Measurements from ENCODE around the gene BBS9. TPM values are rescaled to one million over a fixed set of nuclear protein-coding genes. Genes with fewer than 3 reads are reported as not detected.

BBS9 gene
- total RNA-seq, 1 experiment from 2014 or later: 4.7 TPM

DNA sequence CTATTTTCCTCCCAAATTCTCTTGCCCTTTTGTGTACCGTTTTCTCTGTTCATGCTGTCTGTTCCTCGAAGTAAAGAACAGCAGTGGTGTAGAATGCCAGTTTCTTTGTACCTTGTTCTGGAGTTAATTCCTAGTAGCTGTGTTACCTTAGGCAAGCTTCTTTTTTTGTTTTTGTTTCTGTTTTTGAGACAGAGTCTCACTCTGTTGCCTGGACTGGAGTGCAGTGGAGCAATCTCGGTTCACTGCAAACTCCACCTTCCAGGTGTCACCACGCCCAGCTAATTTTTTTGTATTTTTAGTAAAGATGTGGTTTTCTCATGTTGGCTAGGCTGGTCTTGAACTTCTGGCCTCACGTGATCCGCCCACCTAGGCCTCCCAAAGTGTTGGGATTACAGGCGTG is 221.2 kb downstream of the BBS9 start:
- Mint-ChIP-seq H3K27me3 (ENCODE audit: insufficient read depth, unreplicated experiment) (peaks cover 2% of the 10 kb centered on the region), H3K4me3 (ENCODE audit: unreplicated experiment) (no peak overlapping the region), H3K36me3 (ENCODE audit: insufficient read depth, unreplicated experiment) (no peaks in the 10 kb centered on the region), H3K4me1 (ENCODE audit: low read depth, unreplicated experiment) (no peaks in the 10 kb centered on the region), H3K27ac (ENCODE audit: unreplicated experiment) (no peak overlapping the region), H3K9me3 (ENCODE audit: unreplicated experiment) (no peaks in the 10 kb centered on the region)
- POLR2A ChIA-PET: no interaction called here
- H3K36me3 ChIP-seq (ENCODE audit: control insufficient read depth, insufficient read depth, low read length): no peaks in the 10 kb centered on the region
- no peaks in the 10 kb centered on the region for H3K9me3 ChIP-seq
- H3K27me3 ChIP-seq (replicated peaks; ENCODE audit: control insufficient read depth, insufficient read depth, low read length): no peaks in the 10 kb centered on the region
- TF ChIP-seq, protein P1, sequence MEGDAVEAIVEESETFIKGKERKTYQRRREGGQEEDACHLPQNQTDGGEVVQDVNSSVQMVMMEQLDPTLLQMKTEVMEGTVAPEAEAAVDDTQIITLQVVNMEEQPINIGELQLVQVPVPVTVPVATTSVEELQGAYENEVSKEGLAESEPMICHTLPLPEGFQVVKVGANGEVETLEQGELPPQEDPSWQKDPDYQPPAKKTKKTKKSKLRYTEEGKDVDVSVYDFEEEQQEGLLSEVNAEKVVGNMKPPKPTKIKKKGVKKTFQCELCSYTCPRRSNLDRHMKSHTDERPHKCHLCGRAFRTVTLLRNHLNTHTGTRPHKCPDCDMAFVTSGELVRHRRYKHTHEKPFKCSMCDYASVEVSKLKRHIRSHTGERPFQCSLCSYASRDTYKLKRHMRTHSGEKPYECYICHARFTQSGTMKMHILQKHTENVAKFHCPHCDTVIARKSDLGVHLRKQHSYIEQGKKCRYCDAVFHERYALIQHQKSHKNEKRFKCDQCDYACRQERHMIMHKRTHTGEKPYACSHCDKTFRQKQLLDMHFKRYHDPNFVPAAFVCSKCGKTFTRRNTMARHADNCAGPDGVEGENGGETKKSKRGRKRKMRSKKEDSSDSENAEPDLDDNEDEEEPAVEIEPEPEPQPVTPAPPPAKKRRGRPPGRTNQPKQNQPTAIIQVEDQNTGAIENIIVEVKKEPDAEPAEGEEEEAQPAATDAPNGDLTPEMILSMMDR (IDR thresholded peaks at IDR 0.05; ENCODE audit: insufficient read depth in 1 of 2, low read depth in 1 of 2, low read length in 1 of 2, severe bottlenecking in 1 of 2, unreplicated experiment in 1 of 2): no peak
- H3K4me1 ChIP-seq: no peaks in the 10 kb centered on the region
- DNase-seq: no peak
- no peak overlapping the region for H3K4me3 ChIP-seq (ENCODE audit: low read depth, low read length)
- BruUV-seq (replicated peaks): no TSS peak
- CTCF ChIA-PET: no interaction called here
- intact Hi-C loops (cut with micrococcal nuclease; ENCODE audit: unreplicated experiment): no loop called here

DNA sequence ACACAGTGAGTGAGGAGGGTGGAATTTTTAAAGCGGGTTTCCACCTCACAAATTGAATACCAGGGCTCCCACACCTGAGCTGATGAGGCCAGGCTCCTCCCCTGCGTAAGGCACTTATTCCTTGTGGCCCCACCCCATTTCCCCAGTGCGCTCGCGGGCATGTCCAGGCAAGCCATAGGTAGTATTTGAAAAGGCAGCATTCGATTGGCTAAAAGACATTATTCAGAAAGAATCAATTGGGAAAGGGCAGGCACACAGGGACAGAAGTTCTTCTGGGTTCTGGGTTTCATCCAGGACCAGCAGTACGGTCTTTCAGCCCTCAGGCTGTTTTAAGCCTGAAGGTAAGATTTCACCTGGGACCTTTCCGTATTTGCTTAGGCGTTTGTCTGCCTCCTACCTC is 222.3 kb downstream of the BBS9 start:
- intact Hi-C loops (cut with micrococcal nuclease; ENCODE audit: unreplicated experiment): no loop called here
- no peak overlapping the region for H3K4me3 Mint-ChIP-seq (ENCODE audit: unreplicated experiment)
- Histone ChIP-seq H3K4me1 (no peaks in the 10 kb centered on the region), H3K9me3 (no peaks in the 10 kb centered on the region), H3K27me3 (replicated peaks; ENCODE audit: control insufficient read depth, insufficient read depth, low read length) (no peaks in the 10 kb centered on the region), H3K36me3 (ENCODE audit: control insufficient read depth, insufficient read depth, low read length) (no peaks in the 10 kb centered on the region), H3K4me3 (ENCODE audit: low read depth, low read length) (no peak overlapping the region)
- TF ChIP-seq, protein P1 (IDR thresholded peaks at IDR 0.05; ENCODE audit: insufficient read depth in 1 of 2, low read depth in 1 of 2, low read length in 1 of 2, severe bottlenecking in 1 of 2, unreplicated experiment in 1 of 2): no peak
- no peaks in the 10 kb centered on the region for H3K4me1 Mint-ChIP-seq (ENCODE audit: low read depth, unreplicated experiment)
- DNase-seq: no peak
- peaks cover 2% of the 10 kb centered on the region for H3K27me3 Mint-ChIP-seq (ENCODE audit: insufficient read depth, unreplicated experiment)
- ChIA-PET POLR2A (no interaction called here), CTCF (no interaction called here)
- H3K27ac Mint-ChIP-seq (ENCODE audit: unreplicated experiment): no peak overlapping the region
- H3K9me3 Mint-ChIP-seq (ENCODE audit: unreplicated experiment): no peaks in the 10 kb centered on the region
- H3K36me3 Mint-ChIP-seq (ENCODE audit: insufficient read depth, unreplicated experiment): no peaks in the 10 kb centered on the region
- BruUV-seq (replicated peaks): no TSS peak

DNA sequence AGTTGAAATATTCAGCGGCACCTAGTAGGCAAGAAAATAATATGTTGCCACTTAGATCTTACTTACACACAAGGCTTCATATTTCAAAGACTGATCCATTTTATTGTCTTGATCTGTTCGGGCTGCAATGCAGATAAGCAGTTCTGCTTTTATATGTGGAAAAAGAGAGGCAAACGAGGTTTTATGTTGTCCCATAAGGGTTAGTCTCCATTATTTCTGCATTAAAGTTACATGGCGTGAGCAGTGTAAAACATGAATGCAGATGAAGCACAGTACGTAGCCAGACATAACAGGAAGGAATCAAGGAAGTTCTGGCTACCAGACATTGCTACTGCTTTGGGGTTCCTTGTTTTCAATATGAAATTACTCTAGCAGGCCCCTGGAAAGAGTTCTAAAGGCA is 224.8 kb downstream of the BBS9 start:
- H3K27me3 ChIP-seq (replicated peaks; ENCODE audit: control insufficient read depth, insufficient read depth, low read length): no peaks in the 10 kb centered on the region
- H3K36me3 ChIP-seq (ENCODE audit: control insufficient read depth, insufficient read depth, low read length): no peaks in the 10 kb centered on the region
- H3K9me3 ChIP-seq: no peaks in the 10 kb centered on the region
- CTCF ChIA-PET: no interaction called here
- Mint-ChIP-seq H3K27ac (ENCODE audit: unreplicated experiment) (no peak overlapping the region), H3K9me3 (ENCODE audit: unreplicated experiment) (no peaks in the 10 kb centered on the region), H3K4me1 (ENCODE audit: low read depth, unreplicated experiment) (no peaks in the 10 kb centered on the region), H3K4me3 (ENCODE audit: unreplicated experiment) (no peak overlapping the region), H3K36me3 (ENCODE audit: insufficient read depth, unreplicated experiment) (no peaks in the 10 kb centered on the region), H3K27me3 (ENCODE audit: insufficient read depth, unreplicated experiment) (peaks cover 2% of the 10 kb centered on the region)
- POLR2A ChIA-PET: no interaction called here
- no peak for DNase-seq
- no peak overlapping the region for H3K4me3 ChIP-seq (ENCODE audit: low read depth, low read length)
- TF ChIP-seq, protein P1 (IDR thresholded peaks at IDR 0.05; ENCODE audit: insufficient read depth in 1 of 2, low read depth in 1 of 2, low read length in 1 of 2, severe bottlenecking in 1 of 2, unreplicated experiment in 1 of 2): no peak
- no TSS peak for BruUV-seq (replicated peaks)
- intact Hi-C loops (cut with micrococcal nuclease; ENCODE audit: unreplicated experiment): no loop called here
- H3K4me1 ChIP-seq: no peaks in the 10 kb centered on the region; the same call in 1 of the 2 replicates
